Upper lobe of left lung (tissue), 6 donors: ENCODE results near the gene PLCB1. TPM values are rescaled to one million over a fixed set of nuclear protein-coding genes. Genes with fewer than 3 reads are reported as not detected.

Experiments used
- ATAC-seq, 2 donors: fragments of 200-7000 bp; cut with Tn5 transposase; one replicate each; pipeline ENCODE4 v1.9.1; 2022; ENCODE audit warnings: mild to moderate bottlenecking in 2 of 2, moderate library complexity in 2 of 2; ENCODE audit not compliant: low FRiP score in 2 of 2
- DNase-seq, 2 donors: peaks; one replicate each; pipeline ENCODE4 v3.0.0-alpha.2; 2019 to 2020
- H3K27ac ChIP-seq, 4 donors: fragments of 200-600 bp; sonication (generic); one replicate each; pipeline ENCODE4 v1.5.1; 2016 to 2019
- H3K27me3 ChIP-seq, 4 donors: fragments of 200-600 bp; sonication (generic); one replicate each; pipeline ENCODE4 v1.5.1; 2017 to 2019
- H3K36me3 ChIP-seq, 4 donors: fragments of 200-600 bp; sonication (generic); one replicate each; pipeline ENCODE4 v1.5.1; 2016 to 2019
- H3K4me1 ChIP-seq, 4 donors: fragments of 200-600 bp; sonication (generic); one replicate each; pipeline ENCODE4 v1.5.1; 2018 to 2019
- H3K4me3 ChIP-seq, 4 donors: fragments of 200-600 bp; sonication (generic); one replicate each; pipeline ENCODE4 v1.5.1; 2017 to 2019; ENCODE audit warnings: mild to moderate bottlenecking in 2 of 4, moderate library complexity in 1 of 4
- H3K9me3 ChIP-seq, 4 donors: fragments of 200-600 bp; sonication (generic); one replicate each; pipeline ENCODE4 v1.5.1; 2018 to 2019
- EP300 ChIP-seq, 4 donors: sonication (generic); formaldehyde crosslinking; IDR thresholded peaks; one replicate each; pipeline ENCODE4 v1.5.1; 2017; ENCODE audit warnings: antibody characterized with exemption in 4 of 4, control low read depth in 2 of 4
- POLR2A ChIP-seq, 4 donors: fragments of 450-650 bp; IDR thresholded peaks; one replicate each; pipeline ENCODE4 v1.5.1; 2016 to 2017; ENCODE audit warnings: antibody characterized with exemption in 4 of 4, mild to moderate bottlenecking in 2 of 4
- POLR2AphosphoS5 ChIP-seq, 2 donors: sonication (generic); formaldehyde crosslinking; IDR thresholded peaks; one replicate each; pipeline ENCODE4 v1.5.1; 2017; ENCODE audit warnings: antibody characterized with exemption in 2 of 2
- WGBS, 2 donors: methylation state at CpG; one replicate each; pipeline ENCODE4 v1.1.5; 2017 to 2018; 5-methylcytosine and 5-hydroxymethylcytosine counted together
- total RNA-seq, 6 donors: library from RNA; depleted of rRNA in 4 of 6; stranded (reverse); fragments of >200 nt in 4 of 6; gene quantifications; one replicate each; pipeline versions ENCODE4 v1.1.0 to v1.2.1, GENCODE V29; 2016 to 2021
- TF ChIP-seq, protein P1 (sequence below), 6 experiments: fragments of 450-650 bp in 4 of 6; fragments of 200-600 bp in 2 of 6; sonication (generic) in 2 of 6; IDR thresholded peaks; one replicate each; pipeline ENCODE4 v1.5.1; 2016 to 2019; ENCODE audit warnings: antibody characterized with exemption in 6 of 6
- donor health status: DM: no; HTN: no; CAD: no; lungs with moderate emphysema.
- donor health status: DM: no; HTN: yes; CAD: no; lungs with severe emphysema.

Gene PLCB1
- total RNA-seq, 6 donors from 2014 or later, result 4.8 to 26.2 (median 10.7) TPM

DNA sequence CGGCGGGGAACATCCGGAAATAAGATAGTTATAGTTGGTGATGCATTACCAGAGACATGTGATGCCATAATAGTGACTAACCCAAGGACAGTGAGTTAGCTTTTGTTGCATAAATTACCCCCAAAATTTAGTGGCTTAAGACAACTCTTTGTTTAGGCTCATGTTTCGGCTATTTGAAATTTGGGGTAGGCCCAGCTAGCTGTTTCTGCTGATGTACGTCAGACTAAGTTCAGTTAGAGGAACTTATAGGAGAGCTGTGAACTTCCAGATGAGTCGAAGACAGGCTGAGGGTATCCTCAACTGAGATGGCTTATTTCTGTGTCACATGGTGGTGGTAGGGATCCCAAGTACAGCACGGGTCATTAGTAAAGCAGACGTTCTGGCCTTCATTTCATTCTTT is 366.5 kb downstream of the PLCB1 start:
- H3K9me3 ChIP-seq, result no peaks in the 10 kb centered on the region
- H3K27me3 ChIP-seq, result no peaks in the 10 kb centered on the region
- H3K4me1 ChIP-seq, result peaks cover 0 to 7% (median 2%) of the 10 kb centered on the region in 4 donors
- H3K36me3 ChIP-seq, result no peaks in the 10 kb centered on the region
- H3K4me3 ChIP-seq, result no peak overlapping the region
- 93 to 97% methylated on average over 8 of the region's 8 CpGs for WGBS, 2 donors
- TF ChIP-seq EP300 (IDR thresholded peaks at IDR 0.05) (no peak), POLR2A (IDR thresholded peaks at IDR 0.05) (no peak), POLR2AphosphoS5 (IDR thresholded peaks at IDR 0.05) (no peak)
- TF ChIP-seq, protein P1, sequence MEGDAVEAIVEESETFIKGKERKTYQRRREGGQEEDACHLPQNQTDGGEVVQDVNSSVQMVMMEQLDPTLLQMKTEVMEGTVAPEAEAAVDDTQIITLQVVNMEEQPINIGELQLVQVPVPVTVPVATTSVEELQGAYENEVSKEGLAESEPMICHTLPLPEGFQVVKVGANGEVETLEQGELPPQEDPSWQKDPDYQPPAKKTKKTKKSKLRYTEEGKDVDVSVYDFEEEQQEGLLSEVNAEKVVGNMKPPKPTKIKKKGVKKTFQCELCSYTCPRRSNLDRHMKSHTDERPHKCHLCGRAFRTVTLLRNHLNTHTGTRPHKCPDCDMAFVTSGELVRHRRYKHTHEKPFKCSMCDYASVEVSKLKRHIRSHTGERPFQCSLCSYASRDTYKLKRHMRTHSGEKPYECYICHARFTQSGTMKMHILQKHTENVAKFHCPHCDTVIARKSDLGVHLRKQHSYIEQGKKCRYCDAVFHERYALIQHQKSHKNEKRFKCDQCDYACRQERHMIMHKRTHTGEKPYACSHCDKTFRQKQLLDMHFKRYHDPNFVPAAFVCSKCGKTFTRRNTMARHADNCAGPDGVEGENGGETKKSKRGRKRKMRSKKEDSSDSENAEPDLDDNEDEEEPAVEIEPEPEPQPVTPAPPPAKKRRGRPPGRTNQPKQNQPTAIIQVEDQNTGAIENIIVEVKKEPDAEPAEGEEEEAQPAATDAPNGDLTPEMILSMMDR (IDR thresholded peaks at IDR 0.05), result no peak
- ATAC-seq (no peak), DNase-seq (no peak)
- H3K27ac ChIP-seq, result no peak overlapping the region

DNA sequence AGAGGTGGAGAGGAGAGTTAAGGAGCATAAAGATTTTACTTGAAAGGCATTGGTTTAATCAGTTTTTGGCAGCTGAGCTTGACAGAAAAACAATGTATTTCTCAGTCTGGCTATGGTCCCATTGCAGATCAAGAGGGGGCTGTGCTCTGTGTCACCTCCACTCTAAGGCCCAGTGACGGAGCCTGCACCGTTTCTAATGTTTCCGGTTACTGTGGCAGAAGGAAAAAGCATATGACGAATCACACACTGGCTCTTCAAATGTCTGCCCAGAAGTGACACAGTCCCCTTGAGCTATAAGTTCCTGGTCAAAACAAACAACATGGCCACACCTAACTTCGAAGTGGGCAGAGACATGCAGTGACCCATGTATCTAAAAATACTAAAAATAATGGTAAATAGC is 372.0 kb downstream of the PLCB1 start:
- DNase-seq, result no peak
- no peaks in the 10 kb centered on the region for H3K4me1 ChIP-seq
- 83 to 84% methylated on average over 5 of the region's 5 CpGs for WGBS, 2 donors

DNA sequence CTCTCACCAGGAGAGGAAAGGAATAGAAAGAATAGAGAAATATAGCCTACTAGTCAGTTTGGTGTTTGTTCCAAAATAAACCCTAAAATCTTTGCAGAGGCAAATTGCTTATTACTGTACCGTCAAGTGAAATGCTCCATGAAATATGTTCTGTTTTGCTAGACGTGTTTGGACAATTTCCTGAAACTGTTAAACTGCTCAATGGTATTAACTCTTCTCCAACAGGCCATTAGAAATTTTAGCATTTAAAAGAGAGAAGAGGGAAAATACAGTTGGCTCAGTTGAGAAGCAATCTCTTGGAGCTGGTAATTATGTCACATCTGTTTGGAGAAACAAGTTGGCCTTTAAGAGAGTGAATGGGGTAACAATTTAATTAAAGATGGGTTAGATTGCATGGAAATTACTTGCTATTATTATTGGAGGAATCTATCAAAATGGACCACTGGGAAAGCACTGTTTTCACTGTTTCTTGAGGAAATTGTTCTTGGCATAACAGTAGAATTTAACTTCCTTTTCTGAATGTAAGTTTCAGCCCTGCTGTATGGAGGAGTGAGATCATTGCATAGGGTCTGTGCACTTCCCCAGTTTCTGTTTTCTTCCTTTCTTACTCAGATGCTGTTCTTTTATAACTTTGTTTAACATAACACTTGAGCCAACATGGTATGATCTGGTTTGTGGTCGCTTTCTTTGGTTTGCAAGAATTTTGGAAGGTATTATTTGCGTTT is 373.6 kb downstream of the PLCB1 start:
- Histone ChIP-seq H3K4me1 (no peaks in the 10 kb centered on the region), H3K27me3 (no peaks in the 10 kb centered on the region), H3K36me3 (no peaks in the 10 kb centered on the region), H3K4me3 (no peak overlapping the region), H3K9me3 (no peaks in the 10 kb centered on the region), H3K27ac (no peak overlapping the region)
- TF ChIP-seq POLR2A (IDR thresholded peaks at IDR 0.05), result no peak
- no peak for TF ChIP-seq EP300 (IDR thresholded peaks at IDR 0.05)
- TF ChIP-seq, protein P1 (IDR thresholded peaks at IDR 0.05), result no peak
- TF ChIP-seq POLR2AphosphoS5 (IDR thresholded peaks at IDR 0.05), result no peak
- ATAC-seq (no peak), DNase-seq (no peak)
- WGBS, 2 donors, result 76 to 82% methylated on average over 4 of the region's 4 CpGs

More for the DNA sequence above, 372.0 kb downstream of the PLCB1 start:
- Histone ChIP-seq H3K36me3 (no peaks in the 10 kb centered on the region), H3K4me3 (no peak overlapping the region), H3K9me3 (no peaks in the 10 kb centered on the region), H3K27ac (no peak overlapping the region), H3K27me3 (no peaks in the 10 kb centered on the region)
- TF ChIP-seq POLR2A (IDR thresholded peaks at IDR 0.05), result no peak
- TF ChIP-seq, protein P1 (IDR thresholded peaks at IDR 0.05), result no peak
- TF ChIP-seq EP300 (IDR thresholded peaks at IDR 0.05), result no peak
- no peak for TF ChIP-seq POLR2AphosphoS5 (IDR thresholded peaks at IDR 0.05)
- no peak for ATAC-seq

DNA sequence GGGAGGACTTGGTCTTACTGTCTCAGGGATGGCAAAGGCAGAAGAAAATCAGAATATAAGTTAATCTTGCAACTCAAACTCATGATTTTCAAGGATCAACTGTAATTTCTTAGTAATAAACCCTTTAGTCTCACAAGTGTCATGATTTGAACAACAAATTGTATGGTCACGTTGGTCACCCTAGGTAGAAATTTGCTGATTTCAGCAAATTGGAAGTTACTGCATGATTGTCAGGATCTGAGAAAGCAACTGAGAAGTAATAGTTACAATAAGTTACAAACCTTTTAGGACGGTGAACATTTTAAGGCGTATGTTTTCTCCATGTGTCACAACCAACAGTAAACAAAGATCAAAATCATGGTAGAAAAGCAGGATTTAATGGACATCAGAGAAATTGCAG is 375.2 kb downstream of the PLCB1 start:
- no peaks in the 10 kb centered on the region for H3K4me1 ChIP-seq
- H3K9me3 ChIP-seq, result no peaks in the 10 kb centered on the region
- H3K36me3 ChIP-seq, result no peaks in the 10 kb centered on the region
- no peak for DNase-seq
- 92 to 96% methylated on average over 3 of the region's 3 CpGs for WGBS, 2 donors
- H3K27ac ChIP-seq, result no peak overlapping the region
- no peaks in the 10 kb centered on the region for H3K27me3 ChIP-seq
- H3K4me3 ChIP-seq, result no peak overlapping the region
- ATAC-seq, result no peak
- no peak for TF ChIP-seq POLR2AphosphoS5 (IDR thresholded peaks at IDR 0.05)
- TF ChIP-seq, protein P1 (IDR thresholded peaks at IDR 0.05), result no peak
- TF ChIP-seq POLR2A (IDR thresholded peaks at IDR 0.05), result no peak
- TF ChIP-seq EP300 (IDR thresholded peaks at IDR 0.05), result no peak

DNA sequence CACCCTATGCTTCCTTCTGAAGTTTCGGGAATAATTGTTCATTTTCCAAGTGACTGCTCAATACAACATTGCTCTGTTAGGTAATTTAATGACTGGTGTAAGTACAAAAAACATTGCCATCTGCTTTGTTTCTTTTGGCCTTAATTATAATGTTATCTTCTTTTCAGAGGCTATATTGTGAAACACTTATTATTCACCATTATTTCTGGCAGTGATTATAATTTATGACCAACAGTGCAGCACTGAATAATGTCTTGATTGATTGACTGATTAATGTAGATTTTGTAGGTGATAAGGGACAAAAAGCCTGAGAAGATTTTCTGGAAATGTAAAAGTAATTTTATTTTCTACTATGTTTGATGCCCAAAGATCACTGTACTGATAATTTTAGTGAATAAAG is 377.7 kb downstream of the PLCB1 start:
- H3K27ac ChIP-seq, result no peak overlapping the region
- DNase-seq, result no peak
- no peak overlapping the region for H3K4me3 ChIP-seq
- H3K4me1 ChIP-seq, result no peaks in the 10 kb centered on the region
- H3K9me3 ChIP-seq, result no peaks in the 10 kb centered on the region
- WGBS, 2 donors, result 85 to 94% methylated on average over 1 of the region's 1 CpG
- no peaks in the 10 kb centered on the region for H3K36me3 ChIP-seq
- TF ChIP-seq POLR2AphosphoS5 (IDR thresholded peaks at IDR 0.05) (no peak), POLR2A (IDR thresholded peaks at IDR 0.05) (no peak), EP300 (IDR thresholded peaks at IDR 0.05) (no peak)
- TF ChIP-seq, protein P1 (IDR thresholded peaks at IDR 0.05), result no peak
- ATAC-seq, result no peak
- no peaks in the 10 kb centered on the region for H3K27me3 ChIP-seq
